ENCODE results near the gene TH.

TH gene

GRCh38 chr11:2149864-2150847, 21.5 kb downstream of the TH start:
- DNase-seq (ENCODE audit: low spot score), result no peak
- Histone ChIP-seq H3K27ac (no peak overlapping the region), H3K4me3 (no peak overlapping the region)
- TF ChIP-seq CTCF (IDR thresholded peaks at IDR 0.05), result no peak

DNA sequence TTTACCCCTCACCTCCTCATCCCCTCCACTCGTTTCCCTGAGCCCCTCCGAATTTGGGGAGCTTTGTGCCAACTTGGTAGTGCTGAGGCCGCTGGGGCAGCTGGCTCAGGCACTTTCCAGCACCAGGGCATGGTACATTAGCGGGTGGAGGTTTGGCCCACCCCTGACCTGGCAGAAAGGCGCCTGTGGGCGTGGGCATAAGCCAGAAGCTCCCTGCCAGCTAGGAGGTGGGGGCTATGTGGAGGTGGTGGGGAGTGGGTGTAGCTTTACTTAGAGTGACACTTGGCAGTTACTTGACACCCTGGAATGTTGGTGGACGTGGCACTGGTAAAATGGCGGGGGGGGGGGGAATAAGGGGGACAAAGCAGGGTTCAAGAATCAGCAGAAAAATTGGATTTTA, 22.2 kb downstream of the TH start:
- TF ChIP-seq CTCF (IDR thresholded peaks at IDR 0.05), result no peak
- Histone ChIP-seq H3K4me3 (no peak overlapping the region), H3K27ac (no peak overlapping the region)
- no peak for DNase-seq (ENCODE audit: low spot score)

GRCh38 chr11:2148595-2148994, 23.0 kb downstream of the TH start:
- Histone ChIP-seq H3K4me3 (no peak overlapping the region), H3K27ac (no peak overlapping the region)
- no peak for DNase-seq (ENCODE audit: low spot score)
- TF ChIP-seq CTCF (IDR thresholded peaks at IDR 0.05), result no peak

- Histone ChIP-seq H3K27ac (no peak overlapping the region), H3K4me3 (no peak overlapping the region)
- DNase-seq (ENCODE audit: low spot score), result no peak
- no peak for TF ChIP-seq CTCF (IDR thresholded peaks at IDR 0.05)
Observed at GRCh38 chr11:2147391-2147790, 24.2 kb downstream of the TH start.

DNA sequence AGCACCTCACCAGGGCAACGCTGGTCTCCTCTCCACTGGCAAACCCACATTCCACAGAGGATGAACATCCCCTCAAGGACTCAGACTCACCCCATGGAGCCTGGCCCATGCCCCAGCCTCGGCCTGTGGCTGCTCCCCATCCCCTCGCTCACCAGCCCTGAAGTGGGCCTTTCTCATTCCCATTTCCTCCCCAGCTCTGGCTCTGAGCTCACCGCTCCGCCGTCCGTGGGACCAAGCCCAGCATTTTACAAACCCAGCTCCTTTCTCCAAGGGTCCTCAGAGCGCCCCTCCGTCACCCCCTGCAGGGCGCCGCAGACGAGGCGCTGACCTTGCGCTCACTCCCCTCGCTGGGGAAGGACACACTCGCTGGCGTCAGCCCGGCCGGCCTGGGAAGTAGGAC, 25.6 kb downstream of the TH start:
- DNase-seq (ENCODE audit: low spot score), result no peak
- Histone ChIP-seq H3K4me3 (no peak overlapping the region), H3K27ac (no peak overlapping the region)
- no peak for TF ChIP-seq CTCF (IDR thresholded peaks at IDR 0.05)

DNA sequence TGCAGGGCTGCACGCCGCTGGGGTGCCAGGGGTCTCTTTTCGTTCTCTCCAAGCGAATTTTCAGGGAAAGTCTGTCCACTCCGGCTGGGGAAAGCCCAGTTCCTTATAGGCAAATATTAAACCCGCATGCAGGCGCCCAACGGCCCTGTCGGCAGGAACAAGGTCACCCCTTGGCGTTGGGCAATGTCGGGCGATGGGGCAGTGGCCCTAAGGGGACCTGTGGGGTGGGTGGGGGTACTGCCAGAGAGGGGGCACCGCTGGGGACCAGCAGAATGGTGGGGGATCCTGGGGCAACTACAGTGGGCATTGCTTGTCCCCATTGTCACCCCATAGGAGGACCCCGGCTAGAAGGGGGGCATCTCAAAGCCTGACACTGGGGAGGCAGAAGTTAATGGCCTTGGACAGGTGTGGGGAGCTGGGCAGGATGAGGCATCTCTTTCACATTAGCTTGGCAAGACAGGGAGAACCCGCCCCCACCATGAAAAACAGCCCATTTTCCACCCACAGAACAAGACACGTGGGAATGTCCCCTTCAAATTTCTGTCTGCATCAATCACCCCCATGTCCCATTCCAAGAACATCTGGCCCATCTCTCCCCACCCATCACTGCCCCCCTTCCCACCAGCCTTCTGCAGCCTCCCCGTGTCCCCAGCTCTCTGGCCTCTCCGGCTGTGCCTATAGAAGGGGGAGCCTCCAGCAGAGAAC, 26.9 kb downstream of the TH start:
- H3K4me3 ChIP-seq, result no peak overlapping the region
- no peak overlapping the region for H3K27ac ChIP-seq
- DNase-seq (ENCODE audit: low spot score), result no peak
- no peak for TF ChIP-seq CTCF (IDR thresholded peaks at IDR 0.05)

Data from coronary artery (tissue), 2 donors.